ENCODE measurements around the gene ART1.
A peak's percentile ranks its signal among the peaks of the same experiment; 100 is the strongest.
"Not testable (repeated sequence)": the region's sequence is repeated elsewhere in the genome, so short reads cannot be mapped to it uniquely, and the experiment has no call there.

Gene ART1

GRCh38 chr11:3641701-3642070 lies 3.2 kb upstream of the ART1 start, which contains the start of gene ART5:
Gene ART5, minus strand, starts transcription at chr11:3641992. Its CDS starts 130 bp downstream, at chr11:3641862.
- DNase-seq (ENCODE audit: low read depth): no peak
- TF ChIP-seq, protein P1, sequence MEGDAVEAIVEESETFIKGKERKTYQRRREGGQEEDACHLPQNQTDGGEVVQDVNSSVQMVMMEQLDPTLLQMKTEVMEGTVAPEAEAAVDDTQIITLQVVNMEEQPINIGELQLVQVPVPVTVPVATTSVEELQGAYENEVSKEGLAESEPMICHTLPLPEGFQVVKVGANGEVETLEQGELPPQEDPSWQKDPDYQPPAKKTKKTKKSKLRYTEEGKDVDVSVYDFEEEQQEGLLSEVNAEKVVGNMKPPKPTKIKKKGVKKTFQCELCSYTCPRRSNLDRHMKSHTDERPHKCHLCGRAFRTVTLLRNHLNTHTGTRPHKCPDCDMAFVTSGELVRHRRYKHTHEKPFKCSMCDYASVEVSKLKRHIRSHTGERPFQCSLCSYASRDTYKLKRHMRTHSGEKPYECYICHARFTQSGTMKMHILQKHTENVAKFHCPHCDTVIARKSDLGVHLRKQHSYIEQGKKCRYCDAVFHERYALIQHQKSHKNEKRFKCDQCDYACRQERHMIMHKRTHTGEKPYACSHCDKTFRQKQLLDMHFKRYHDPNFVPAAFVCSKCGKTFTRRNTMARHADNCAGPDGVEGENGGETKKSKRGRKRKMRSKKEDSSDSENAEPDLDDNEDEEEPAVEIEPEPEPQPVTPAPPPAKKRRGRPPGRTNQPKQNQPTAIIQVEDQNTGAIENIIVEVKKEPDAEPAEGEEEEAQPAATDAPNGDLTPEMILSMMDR (IDR thresholded peaks at IDR 0.05; ENCODE audit: low read length, missing control alignments): no peak
- peak within 1 kb of the TSS; percentile 56 for H3K4me3 ChIP-seq (replicated peaks; ENCODE audit: low read depth, low read length)

DNA sequence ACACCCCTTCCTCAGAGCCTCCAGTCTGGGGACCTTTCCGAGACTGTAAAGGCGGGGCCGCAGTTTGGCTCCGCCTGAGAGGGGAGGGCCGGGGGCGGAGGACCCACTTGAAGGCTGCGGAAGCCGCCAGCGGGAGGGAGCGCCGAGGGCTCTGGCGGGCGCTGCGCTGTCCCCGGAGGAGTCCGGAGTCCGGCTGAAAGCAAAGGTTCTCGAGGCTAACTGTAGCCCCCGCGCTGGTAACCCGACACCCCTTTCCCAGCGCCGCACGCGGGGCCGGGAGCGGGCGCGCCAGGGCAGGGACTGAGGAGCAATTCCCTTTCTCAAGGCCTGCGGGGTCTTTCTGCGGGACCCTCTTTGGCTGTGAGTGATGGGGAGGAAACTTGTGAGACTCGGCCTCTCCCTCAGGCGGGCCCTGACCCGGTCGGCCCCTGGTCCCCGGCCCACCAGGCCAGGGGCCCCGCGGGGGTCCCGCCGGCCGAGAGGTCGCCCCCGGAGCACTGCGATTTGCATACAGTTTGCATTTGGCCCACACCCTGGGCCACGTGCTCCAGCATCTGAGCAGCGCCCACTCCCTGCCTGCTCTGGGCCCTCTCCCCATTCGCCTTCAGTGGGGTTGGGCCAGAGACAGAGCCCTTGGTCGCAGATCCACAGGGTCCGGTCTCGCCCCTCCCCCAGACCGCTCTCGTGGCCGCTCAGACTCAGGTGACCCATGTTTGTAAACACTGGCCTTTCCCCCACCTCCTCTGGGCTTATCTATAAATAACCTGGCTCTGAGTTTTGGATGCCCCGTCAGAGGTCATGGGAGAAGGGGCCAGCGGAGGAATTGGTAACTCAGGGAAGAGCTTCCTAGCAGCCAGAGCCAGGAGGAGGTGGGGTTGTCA lies 2.6 kb upstream of the ART1 start:
- TF ChIP-seq, protein P1 (IDR thresholded peaks at IDR 0.05; ENCODE audit: low read length, missing control alignments): no peak
- peak; percentile 76 for DNase-seq (ENCODE audit: low read depth)
- peak overlapping the region; percentile 56 for H3K4me3 ChIP-seq (replicated peaks; ENCODE audit: low read depth, low read length)

DNA sequence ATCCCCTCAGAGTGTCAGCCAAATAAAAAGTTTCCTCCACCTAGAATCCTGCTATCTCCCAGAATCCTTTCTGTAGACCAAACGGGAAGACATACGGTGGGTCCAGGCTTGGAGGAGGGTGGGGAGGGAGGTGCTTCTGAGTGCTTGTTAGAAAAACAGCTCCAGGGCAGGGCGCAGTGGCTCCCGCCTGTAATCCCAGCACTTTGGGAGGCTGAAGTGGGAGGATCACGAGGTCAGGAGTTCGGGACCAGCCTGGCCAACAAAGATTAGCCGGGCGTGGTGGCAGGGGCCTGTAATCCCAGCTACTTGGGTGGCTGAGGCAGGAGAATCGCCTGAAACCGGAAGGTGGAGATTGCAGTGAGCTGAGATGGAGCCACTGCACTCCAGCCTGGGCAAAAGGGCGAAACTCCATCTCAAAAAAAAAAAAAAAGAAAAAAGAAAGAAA lies 1.8 kb upstream of the ART1 start:
- not testable (repeated sequence) for DNase-seq (ENCODE audit: low read depth); H3K4me3 ChIP-seq (replicated peaks; ENCODE audit: low read depth, low read length)

- TF ChIP-seq, protein P1 (IDR thresholded peaks at IDR 0.05; ENCODE audit: low read length, missing control alignments): no peak
- DNase-seq (ENCODE audit: low read depth): no peak
- no peak overlapping the region for H3K4me3 ChIP-seq (replicated peaks; ENCODE audit: low read depth, low read length)
These were observed 624 bp downstream of the ART1 start for GRCh38 chr11:3645552-3645951.

DNA sequence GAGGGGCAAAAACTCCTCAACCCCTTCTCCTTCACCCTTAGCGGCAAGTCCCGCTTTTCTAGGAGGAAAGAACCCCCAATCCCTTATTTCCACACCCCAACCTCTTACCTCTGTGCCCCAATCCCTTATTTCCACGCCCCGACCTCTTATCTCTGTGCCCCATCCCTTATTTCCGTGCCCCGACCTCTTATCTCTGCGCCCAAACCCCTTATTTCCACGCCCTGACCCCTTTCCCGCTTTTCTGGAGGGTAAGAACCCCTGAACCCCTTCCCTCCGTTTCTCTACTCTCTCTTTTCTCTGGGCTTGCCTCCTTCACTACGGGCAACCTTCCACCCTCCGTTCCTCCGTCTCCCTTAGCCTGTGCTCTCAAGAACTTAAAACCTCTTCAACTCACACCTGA lies 3.9 kb downstream of the ART1 start:
- not testable (repeated sequence) for H3K4me3 ChIP-seq (replicated peaks; ENCODE audit: low read depth, low read length); DNase-seq (ENCODE audit: low read depth)

- not testable (repeated sequence) for DNase-seq (ENCODE audit: low read depth); H3K4me3 ChIP-seq (replicated peaks; ENCODE audit: low read depth, low read length)
These were observed 4.4 kb downstream of the ART1 start for GRCh38 chr11:3649374-3649773.

- H3K4me3 ChIP-seq (replicated peaks; ENCODE audit: low read depth, low read length); DNase-seq (ENCODE audit: low read depth): not testable (repeated sequence)
These were observed 7.6 kb downstream of the ART1 start for GRCh38 chr11:3652514-3652913.

DNA sequence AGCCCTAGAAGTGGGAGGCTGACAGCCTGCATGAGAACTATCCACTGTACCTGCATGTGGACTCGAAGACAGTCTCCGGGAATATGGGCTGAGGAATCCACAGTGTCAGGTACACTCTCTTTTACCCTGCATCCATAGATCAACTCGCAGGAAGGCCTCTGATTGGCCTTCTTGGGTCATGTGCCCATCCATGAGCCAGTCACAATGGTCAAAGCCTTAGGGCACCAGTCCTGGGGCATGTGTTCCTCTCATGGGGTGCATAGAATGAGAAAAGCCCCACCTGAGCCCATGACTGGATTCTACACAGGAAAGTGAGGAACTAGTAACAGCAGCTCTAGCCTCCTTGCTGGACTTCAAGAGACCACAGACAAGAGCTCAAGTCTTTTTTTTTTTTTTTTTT lies 10.6 kb downstream of the ART1 start:
- no peak overlapping the region for H3K4me3 ChIP-seq (replicated peaks; ENCODE audit: low read depth, low read length)
- no peak for DNase-seq (ENCODE audit: low read depth)
- TF ChIP-seq, protein P1 (IDR thresholded peaks at IDR 0.05; ENCODE audit: low read length, missing control alignments): no peak

GRCh38 chr11:3657331-3657730 lies 12.4 kb downstream of the ART1 start:
- H3K4me3 ChIP-seq (replicated peaks; ENCODE audit: low read depth, low read length); DNase-seq (ENCODE audit: low read depth): not testable (repeated sequence)

Measured in fibroblast of pulmonary artery (primary cell).